ENCODE measurements around the gene KIAA0825.

GRCh38 chr5:94480486-94480885 is 137.9 kb downstream of the KIAA0825 start:
- TF ChIP-seq CTCF (conservative IDR thresholded peaks at IDR 0.05; ENCODE audit: low read depth, low read length) (no peak), EZH2phosphoT487 (IDR thresholded peaks at IDR 0.05; ENCODE audit: borderline replicate concordance, low read length) (no peak), EZH2 (IDR thresholded peaks at IDR 0.05; ENCODE audit: low read length, unreplicated experiment) (no peak)

Data from PC-3 (cell line).